Loucy (cell line): Measurements from ENCODE around the gene PHEX.

Source experiments
- H2AFZ ChIP-seq: fragments of 200-600 bp; sonication (generic); 2 replicates; pipeline ENCODE4 v1.6.0; 2016; ENCODE audit warnings: antibody characterized with exemption, mild to moderate bottlenecking, low read length, moderate library complexity
- H3F3A ChIP-seq: fragments of 200-600 bp; 2 replicates; pipeline ENCODE4 v1.6.0; 2016; ENCODE audit warnings: antibody characterized with exemption, low read depth, mild to moderate bottlenecking
- H3K27me3 ChIP-seq: fragments of 200-600 bp; sonication (generic); 2 replicates; pipeline ENCODE4 v1.6.1; 2014; ENCODE audit warnings: low read length, mild to moderate bottlenecking; ENCODE audit not compliant: insufficient read depth, poor library complexity, severe bottlenecking
- H3K36me3 ChIP-seq: fragments of 200-600 bp; sonication (generic); 2 replicates; pipeline ENCODE4 v1.6.1; 2016; ENCODE audit warnings: low read length; ENCODE audit not compliant: insufficient read depth
- H3K4me1 ChIP-seq: fragments of 200-600 bp; sonication (generic); 2 replicates; pipeline ENCODE4 v1.5.1; 2014; ENCODE audit warnings: low read length, mild to moderate bottlenecking; ENCODE audit not compliant: insufficient read depth, poor library complexity, severe bottlenecking
- H3K4me2 ChIP-seq: fragments of 200-600 bp; sonication (generic); 2 replicates; pipeline ENCODE4 v1.6.0; 2014; ENCODE audit warnings: antibody characterized with exemption, low read length, low read depth, mild to moderate bottlenecking; ENCODE audit not compliant: poor library complexity, severe bottlenecking
- H3K4me3 ChIP-seq: fragments of 200-600 bp; sonication (generic); 2 replicates; pipeline ENCODE4 v1.5.1; 2014; ENCODE audit warnings: low read length, mild to moderate bottlenecking, mixed read lengths; ENCODE audit not compliant: poor library complexity, severe bottlenecking
- H3K79me2 ChIP-seq: fragments of 200-600 bp; sonication (generic); 2 replicates; pipeline ENCODE4 v1.6.1; 2014; ENCODE audit warnings: low read length; ENCODE audit not compliant: insufficient read depth
- H3K9ac ChIP-seq: fragments of 200-600 bp; sonication (generic); 2 replicates; pipeline ENCODE4 v1.6.0; 2014; ENCODE audit warnings: mild to moderate bottlenecking, low read depth, low read length, moderate library complexity; ENCODE audit not compliant: poor library complexity, severe bottlenecking
- H3K9me2 ChIP-seq: fragments of 200-600 bp; sonication (generic); replicated peaks from 2 replicates; pipeline ENCODE4 v1.6.1; 2016; ENCODE audit warnings: low read depth, low read length, mixed read lengths
- H3K9me3 ChIP-seq: fragments of 200-600 bp; sonication (generic); 2 replicates; pipeline ENCODE4 v1.6.1; 2014; ENCODE audit warnings: mild to moderate bottlenecking, antibody characterized with exemption, low read length, low read depth; ENCODE audit not compliant: insufficient read depth
- H4K20me1 ChIP-seq: fragments of 200-600 bp; sonication (generic); 2 replicates; pipeline ENCODE4 v1.6.0; 2014; ENCODE audit warnings: antibody characterized with exemption, low read length, mild to moderate bottlenecking; ENCODE audit not compliant: insufficient read depth, poor library complexity, severe bottlenecking
- CTCF ChIP-seq: fragments of 200-600 bp; sonication (generic); conservative IDR thresholded peaks from 2 replicates; pipeline ENCODE4 v1.5.1; 2014; ENCODE audit warnings: mild to moderate bottlenecking, antibody characterized with exemption, low read length
- EZH2phosphoT487 ChIP-seq: fragments of 200-600 bp; IDR thresholded peaks from 2 replicates; pipeline ENCODE4 v1.6.1; 2018; ENCODE audit warnings: antibody characterized with exemption, mild to moderate bottlenecking, moderate library complexity, borderline replicate concordance

PHEX gene

GRCh38 chrX:22033818-22034217, 1.7 kb downstream of the PHEX start:
- Histone ChIP-seq H3K27me3 (no peaks in the 10 kb centered on the region), H3K79me2 (no peaks in the 10 kb centered on the region), H3F3A (no peaks in the 10 kb centered on the region), H2AFZ (no peak overlapping the region), H4K20me1 (no peaks in the 10 kb centered on the region), H3K36me3 (no peaks in the 10 kb centered on the region), H3K9me3 (no peaks in the 10 kb centered on the region), H3K4me1 (no peaks in the 10 kb centered on the region), H3K9ac (no peak overlapping the region), H3K9me2 (no peaks in the 10 kb centered on the region), H3K4me2 (no peak overlapping the region), H3K4me3 (no peak overlapping the region)
- TF ChIP-seq EZH2phosphoT487 (no peak), CTCF (no peak)

- no peaks in the 10 kb centered on the region for H3K36me3 ChIP-seq
- H3K4me2 ChIP-seq: no peak overlapping the region
- no peaks in the 10 kb centered on the region for H3K79me2 ChIP-seq
- H3K9me3 ChIP-seq: no peaks in the 10 kb centered on the region
- H3K9ac ChIP-seq: no peak overlapping the region
- no peaks in the 10 kb centered on the region for H3K9me2 ChIP-seq
- no peaks in the 10 kb centered on the region for H3F3A ChIP-seq
- no peaks in the 10 kb centered on the region for H4K20me1 ChIP-seq
- no peak overlapping the region for H2AFZ ChIP-seq
- no peaks in the 10 kb centered on the region for H3K4me1 ChIP-seq
- H3K27me3 ChIP-seq: no peaks in the 10 kb centered on the region
- TF ChIP-seq CTCF (no peak), EZH2phosphoT487 (no peak)
- H3K4me3 ChIP-seq: no peak overlapping the region
Measured at GRCh38 chrX:22035236-22035635, 3.1 kb downstream of the PHEX start.

- Histone ChIP-seq H3K9ac (no peak overlapping the region), H3K79me2 (no peaks in the 10 kb centered on the region), H2AFZ (no peak overlapping the region), H3K27me3 (no peaks in the 10 kb centered on the region), H3F3A (no peaks in the 10 kb centered on the region), H3K9me3 (no peaks in the 10 kb centered on the region), H3K4me1 (no peaks in the 10 kb centered on the region), H3K4me2 (no peak overlapping the region), H4K20me1 (no peaks in the 10 kb centered on the region), H3K36me3 (no peaks in the 10 kb centered on the region), H3K9me2 (no peaks in the 10 kb centered on the region), H3K4me3 (no peak overlapping the region)
- no peak for TF ChIP-seq CTCF
- no peak for TF ChIP-seq EZH2phosphoT487
Measured at GRCh38 chrX:22037225-22037624, 5.1 kb downstream of the PHEX start.
